SK-N-MC (cell line): Measurements from ENCODE around the gene ZKSCAN1.

Experiments used
- EZH2 ChIP-seq: fragments of 200-600 bp; sonication (generic); IDR thresholded peaks from one replicate; pipeline ENCODE4 v1.6.1; 2017; ENCODE audit warnings: antibody characterized with exemption
- FOXP2 ChIP-seq: optimal IDR thresholded peaks from 2 replicates; pipeline ENCODE3; 2011; ENCODE audit warnings: mild to moderate bottlenecking, moderate library complexity; ENCODE audit not compliant: insufficient read depth; ENCODE audit errors: extremely low read length, control extremely low read depth
- POLR2AphosphoS5 ChIP-seq: IDR thresholded peaks from 2 replicates; pipeline ENCODE4 v1.6.1; 2012; ENCODE audit warnings: mild to moderate bottlenecking, low read depth, low read length, borderline replicate concordance

DNA sequence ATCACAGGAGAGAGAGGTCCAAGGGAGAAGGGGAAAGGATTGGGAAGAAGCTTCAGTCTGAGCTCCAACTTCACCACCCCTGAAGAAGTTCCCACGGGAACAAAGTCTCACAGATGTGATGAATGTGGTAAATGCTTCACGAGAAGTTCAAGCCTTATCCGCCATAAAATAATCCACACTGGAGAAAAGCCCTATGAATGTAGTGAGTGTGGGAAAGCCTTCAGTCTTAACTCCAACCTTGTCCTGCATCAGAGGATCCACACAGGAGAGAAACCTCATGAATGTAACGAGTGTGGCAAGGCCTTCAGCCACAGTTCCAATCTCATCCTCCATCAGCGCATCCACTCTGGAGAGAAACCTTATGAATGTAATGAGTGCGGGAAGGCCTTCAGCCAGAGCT lies 18.1 kb downstream of the ZKSCAN1 start:
- no peak for TF ChIP-seq POLR2AphosphoS5
- TF ChIP-seq EZH2 = no peak
- no peak for TF ChIP-seq FOXP2
